MG63 (cell line): ENCODE measurements around the gene NUP188. TPM values are rescaled to one million over a fixed set of nuclear protein-coding genes. Genes with fewer than 3 reads are reported as not detected.

Experiments
- DNase-seq: peaks from one replicate; pipeline ENCODE4 v3.0.0-alpha.2; 2020
- H3K27me3 ChIP-seq: fragments of 250-450 bp; sonication (Bioruptor Pico); 2 replicates; pipeline ENCODE4 v1.5.1; 2020; ENCODE audit warnings: mild to moderate bottlenecking, moderate library complexity
- H3K36me3 ChIP-seq: fragments of 250-450 bp; sonication (Bioruptor Pico); 2 replicates; pipeline ENCODE4 v1.5.1; 2020; ENCODE audit warnings: mild to moderate bottlenecking, moderate library complexity
- H3K4me3 ChIP-seq: fragments of 250-450 bp; sonication (Bioruptor Pico); 2 replicates; pipeline ENCODE4 v1.5.1; 2020; ENCODE audit warnings: mild to moderate bottlenecking, moderate library complexity
- H3K9me3 ChIP-seq: fragments of 250-450 bp; sonication (Bioruptor Pico); 2 replicates; pipeline ENCODE4 v1.5.1; 2020; ENCODE audit warnings: mild to moderate bottlenecking, moderate library complexity
- total RNA-seq: library from RNA; depleted of rRNA; stranded (reverse); fragments of >200 nt; shearing (Covaris generic); gene quantifications from 2 replicates; pipeline ENCODE4 v1.2.3, GENCODE V29; 2014; ENCODE audit warnings: low replicate concordance

The NUP188 gene
- total RNA-seq, 1 experiment from 2014 or later: 22.4 TPM

DNA sequence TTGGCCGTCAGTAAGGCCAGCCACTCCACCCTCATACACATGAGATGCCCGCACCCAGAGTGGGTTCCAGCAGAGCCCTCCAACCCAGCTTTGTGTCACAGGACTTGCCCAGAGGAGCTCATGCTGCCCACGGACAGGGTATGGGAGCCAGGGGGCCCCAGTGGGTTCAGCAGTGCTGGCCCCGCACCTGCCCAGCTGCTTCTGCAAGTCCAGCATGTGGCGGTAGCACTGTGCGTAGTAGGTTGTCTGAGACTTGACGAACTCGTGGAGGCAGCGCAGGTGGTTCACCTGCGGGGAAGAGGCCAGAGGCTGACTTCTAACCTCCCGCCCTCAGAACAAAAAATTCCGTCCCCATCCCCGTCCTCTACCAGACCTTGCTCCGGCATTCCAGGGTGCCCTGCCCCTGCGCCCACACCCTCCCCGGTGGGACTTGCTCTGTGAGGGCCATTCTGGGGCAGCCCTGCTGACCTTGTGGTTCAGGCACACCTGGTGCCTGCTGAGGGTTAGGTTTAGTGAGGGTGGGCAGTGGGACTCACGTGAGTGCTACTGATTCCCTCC lies 62.2 kb downstream of the NUP188 start:
- Histone ChIP-seq H3K4me3 (no peak overlapping the region), H3K9me3 (no peaks in the 10 kb centered on the region), H3K36me3 (peaks cover 30% of the 10 kb centered on the region), H3K27me3 (no peaks in the 10 kb centered on the region)
- DNase-seq: no peak

DNA sequence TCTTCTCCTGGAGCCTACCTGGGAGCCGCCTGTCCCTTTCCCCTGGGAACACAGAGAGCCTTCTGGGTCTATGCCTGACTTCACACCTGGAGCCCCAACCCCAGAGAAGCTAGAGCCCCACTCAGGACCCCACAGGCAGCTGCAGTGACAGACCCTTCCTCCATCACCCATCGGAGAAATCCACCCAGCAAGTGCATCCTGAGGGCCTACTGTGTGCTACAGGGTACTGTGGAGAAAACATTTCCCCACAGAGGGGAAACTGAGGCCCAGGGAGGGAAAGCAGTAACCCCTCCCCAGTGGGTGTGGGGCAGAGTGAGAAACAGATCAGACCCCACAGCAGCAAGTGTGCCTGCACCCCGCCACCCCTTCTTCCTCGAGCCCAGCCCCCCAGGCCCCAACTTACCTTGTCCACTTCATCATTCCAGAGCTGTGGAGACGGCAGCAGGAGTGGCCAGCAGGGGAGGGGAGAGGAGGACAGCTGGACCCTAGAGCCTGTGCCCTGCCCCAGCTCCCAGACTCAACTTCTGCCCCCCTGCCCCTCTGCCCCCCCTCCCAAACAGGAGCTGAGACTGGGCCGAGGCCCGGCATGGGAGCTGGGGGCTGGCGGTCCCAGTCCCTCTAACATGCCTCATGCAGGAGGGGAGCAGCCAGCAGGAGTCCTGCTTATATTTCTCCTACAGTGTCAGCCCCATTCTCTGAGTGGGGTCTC lies 62.9 kb downstream of the NUP188 start:
- Histone ChIP-seq H3K27me3 (no peaks in the 10 kb centered on the region), H3K4me3 (no peak overlapping the region), H3K36me3 (peaks cover 26% of the 10 kb centered on the region), H3K9me3 (no peaks in the 10 kb centered on the region)
- DNase-seq: no peak

DNA sequence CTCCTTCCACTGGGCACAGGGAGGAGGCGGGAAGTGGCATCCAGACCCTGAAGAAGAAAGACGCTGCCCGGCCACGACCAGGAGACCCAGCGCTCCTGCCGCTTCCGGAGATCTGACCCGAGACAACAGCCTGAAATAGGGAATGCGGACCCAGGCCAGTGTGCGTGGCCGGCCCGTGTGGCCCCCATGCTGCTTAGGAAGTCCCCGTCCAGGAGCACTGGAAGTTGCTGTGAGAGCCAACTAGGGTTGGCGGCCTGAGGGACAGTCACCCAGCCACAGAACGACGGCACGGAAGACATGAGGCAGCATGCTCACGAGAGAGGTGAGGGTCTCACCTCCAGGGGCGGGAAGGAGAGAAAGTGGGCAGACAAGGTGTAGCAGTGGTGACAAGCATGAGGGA lies 63.7 kb downstream of the NUP188 start:
- Histone ChIP-seq H3K9me3 (no peaks in the 10 kb centered on the region), H3K27me3 (no peaks in the 10 kb centered on the region), H3K4me3 (no peak overlapping the region), H3K36me3 (peaks cover 18% of the 10 kb centered on the region)
- DNase-seq: no peak

DNA sequence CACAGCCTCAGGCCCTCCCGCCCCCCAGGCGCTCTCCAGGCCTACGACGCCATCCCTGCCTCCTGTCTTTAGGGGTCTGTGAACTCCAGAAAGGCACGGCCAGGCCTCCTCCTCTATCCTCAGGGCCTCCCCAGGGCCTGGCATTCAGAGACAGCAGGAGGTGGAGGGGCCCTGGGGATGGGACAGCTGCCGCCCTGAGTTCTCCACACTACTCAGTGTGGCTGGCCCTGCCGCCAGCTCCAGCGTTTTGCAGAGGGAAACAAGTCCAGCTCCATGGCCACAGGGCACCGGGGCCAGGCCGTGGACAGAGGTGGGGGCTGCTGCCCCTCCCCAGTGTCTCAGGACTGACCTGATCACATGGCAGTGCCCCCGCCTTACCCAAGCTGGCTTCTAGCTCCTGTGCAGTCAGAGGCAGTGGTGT lies 64.3 kb downstream of the NUP188 start:
- H3K36me3 ChIP-seq: peaks cover 13% of the 10 kb centered on the region
- no peak overlapping the region for H3K4me3 ChIP-seq
- H3K9me3 ChIP-seq: no peaks in the 10 kb centered on the region
- DNase-seq: no peak
- no peaks in the 10 kb centered on the region for H3K27me3 ChIP-seq

DNA sequence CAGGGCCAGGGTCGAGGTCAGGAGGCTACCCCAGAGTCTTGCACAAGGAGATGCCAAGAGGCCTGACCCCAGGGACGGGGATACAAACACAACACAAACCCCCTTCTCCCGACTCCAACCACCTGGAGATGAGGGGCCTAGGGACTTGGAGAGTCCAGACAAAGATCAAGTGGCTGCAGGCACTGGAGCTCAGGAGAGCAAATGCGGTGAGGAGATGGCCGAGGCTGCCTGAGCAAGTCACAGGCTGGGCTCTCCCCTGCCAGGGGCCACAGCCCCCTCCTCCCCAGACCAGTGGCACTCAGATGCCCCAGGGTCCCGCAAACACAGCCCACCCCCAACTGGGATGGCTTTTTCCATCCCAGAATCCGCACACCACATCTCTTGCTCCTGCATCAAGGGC lies 64.8 kb downstream of the NUP188 start:
- DNase-seq: no peak
- H3K4me3 ChIP-seq: no peak overlapping the region
- H3K9me3 ChIP-seq: no peaks in the 10 kb centered on the region
- peaks cover 8% of the 10 kb centered on the region for H3K36me3 ChIP-seq
- no peaks in the 10 kb centered on the region for H3K27me3 ChIP-seq

DNA sequence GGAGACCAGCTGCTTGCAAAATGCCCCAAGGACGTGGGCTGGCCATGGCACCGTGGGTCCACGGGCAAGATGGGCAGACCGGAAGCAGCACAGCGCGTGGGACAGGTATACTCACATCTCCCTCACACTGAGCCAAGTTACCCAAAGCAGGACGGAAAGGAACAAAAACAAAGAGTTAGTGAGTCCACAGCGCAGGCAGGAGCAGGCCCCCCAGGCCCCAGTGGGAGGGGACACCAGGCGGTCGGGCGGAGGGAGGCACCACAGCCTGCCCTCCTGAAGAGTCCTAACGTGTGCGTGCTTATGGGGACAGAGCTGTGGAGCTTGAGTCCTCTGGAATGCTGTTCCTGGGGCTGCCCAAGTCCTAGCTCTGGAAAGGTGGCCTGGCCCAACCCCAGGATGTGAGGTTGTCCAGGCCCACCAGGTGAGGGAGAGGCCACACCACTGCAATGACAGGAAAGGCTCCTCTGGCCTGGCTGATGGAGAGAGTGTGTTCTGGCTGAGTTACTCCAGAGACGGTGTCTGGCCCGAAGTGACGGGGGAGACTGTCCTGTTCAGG lies 65.5 kb downstream of the NUP188 start:
- peaks cover 2% of the 10 kb centered on the region for H3K36me3 ChIP-seq
- no peaks in the 10 kb centered on the region for H3K27me3 ChIP-seq
- DNase-seq: no peak
- no peak overlapping the region for H3K4me3 ChIP-seq
- H3K9me3 ChIP-seq: no peaks in the 10 kb centered on the region

DNA sequence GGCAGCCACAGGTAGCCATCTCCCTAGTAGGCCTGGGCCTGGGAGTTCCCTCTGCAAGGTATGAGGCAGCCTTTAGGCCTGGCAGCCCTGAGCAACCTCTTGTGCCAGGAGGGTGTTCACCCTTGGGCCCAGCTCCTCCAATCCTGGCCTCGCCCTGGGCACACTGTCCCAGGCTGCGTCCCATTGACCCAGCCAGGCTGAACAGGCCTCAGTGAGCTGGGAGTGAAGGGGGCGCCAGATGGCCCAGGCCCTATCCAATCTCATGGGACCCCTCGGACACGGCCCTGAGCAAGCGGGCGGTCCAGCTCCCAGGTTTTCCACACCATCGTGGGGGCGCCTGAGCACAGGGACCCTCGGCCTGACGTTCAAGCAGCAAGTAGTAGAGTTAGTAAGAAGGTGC lies 66.2 kb downstream of the NUP188 start:
- DNase-seq: no peak
- Histone ChIP-seq H3K36me3 (no peaks in the 10 kb centered on the region), H3K27me3 (no peaks in the 10 kb centered on the region), H3K4me3 (no peak overlapping the region), H3K9me3 (no peaks in the 10 kb centered on the region)

DNA sequence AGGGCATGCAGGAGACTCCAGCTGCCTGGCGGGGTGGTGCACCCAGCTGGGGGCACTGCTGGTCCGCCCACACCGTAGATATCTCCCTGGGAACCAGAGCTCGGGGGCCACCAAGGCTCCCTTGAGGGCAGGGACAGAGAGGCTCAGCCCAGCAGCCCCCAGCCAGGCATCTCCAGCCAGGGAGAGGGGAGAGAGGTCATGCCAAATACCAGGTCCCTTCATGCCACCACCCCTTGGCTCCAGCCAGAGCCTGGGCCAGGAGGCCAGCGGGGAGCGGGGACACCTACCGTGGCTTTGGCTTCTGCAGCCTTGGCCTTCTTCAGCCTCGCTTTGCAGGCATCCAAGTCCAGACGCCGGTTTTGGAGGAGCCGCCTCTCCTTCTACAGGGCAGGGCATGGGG lies 66.6 kb downstream of the NUP188 start:
- DNase-seq: no peak
- H3K27me3 ChIP-seq: no peaks in the 10 kb centered on the region
- H3K36me3 ChIP-seq: no peaks in the 10 kb centered on the region
- H3K4me3 ChIP-seq: no peak overlapping the region
- no peaks in the 10 kb centered on the region for H3K9me3 ChIP-seq

DNA sequence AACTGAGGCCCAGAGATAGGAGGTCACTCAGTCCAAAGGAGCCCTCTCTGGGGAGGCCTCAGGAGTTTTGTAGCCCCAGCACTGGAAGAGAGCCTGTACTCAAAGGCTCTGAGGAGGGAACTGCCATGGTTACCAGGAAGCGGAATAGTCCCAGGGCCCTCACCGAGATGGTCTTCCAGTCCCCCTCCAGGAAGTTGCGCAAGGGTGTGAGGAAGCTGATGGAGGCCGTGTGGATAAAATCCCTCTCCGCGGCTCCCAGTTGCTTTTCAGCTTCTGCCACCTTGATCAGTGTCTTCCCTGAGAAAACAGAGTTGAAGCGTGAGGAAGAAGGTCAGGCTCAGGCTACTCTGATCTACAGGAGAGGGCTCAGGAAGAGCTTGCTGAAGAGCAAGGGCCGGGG lies 67.1 kb downstream of the NUP188 start:
- no peaks in the 10 kb centered on the region for H3K9me3 ChIP-seq
- no peaks in the 10 kb centered on the region for H3K36me3 ChIP-seq
- H3K27me3 ChIP-seq: no peaks in the 10 kb centered on the region
- DNase-seq: no peak
- H3K4me3 ChIP-seq: no peak overlapping the region

DNA sequence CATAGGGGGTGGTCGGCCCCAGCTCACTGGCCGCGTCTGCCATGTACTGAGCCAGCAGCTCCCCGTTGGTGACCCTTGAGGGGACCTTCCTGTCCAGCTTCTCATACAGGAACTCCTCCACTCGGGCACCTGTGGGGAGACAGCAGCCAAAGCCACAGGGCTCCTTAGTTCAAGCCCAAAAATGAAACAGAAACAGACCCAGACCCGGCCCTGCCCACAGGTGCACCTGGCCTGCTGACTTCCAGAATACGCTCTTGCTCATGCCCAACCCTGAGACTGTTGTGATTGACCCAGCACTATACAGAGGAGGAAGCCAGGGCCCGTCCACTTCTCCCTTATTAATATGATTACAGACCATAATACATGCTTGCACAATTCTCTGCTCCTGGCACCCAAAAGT lies 73.6 kb downstream of the NUP188 start:
- no peaks in the 10 kb centered on the region for H3K36me3 ChIP-seq
- DNase-seq: no peak
- no peaks in the 10 kb centered on the region for H3K9me3 ChIP-seq
- no peak overlapping the region for H3K4me3 ChIP-seq
- H3K27me3 ChIP-seq: no peaks in the 10 kb centered on the region

DNA sequence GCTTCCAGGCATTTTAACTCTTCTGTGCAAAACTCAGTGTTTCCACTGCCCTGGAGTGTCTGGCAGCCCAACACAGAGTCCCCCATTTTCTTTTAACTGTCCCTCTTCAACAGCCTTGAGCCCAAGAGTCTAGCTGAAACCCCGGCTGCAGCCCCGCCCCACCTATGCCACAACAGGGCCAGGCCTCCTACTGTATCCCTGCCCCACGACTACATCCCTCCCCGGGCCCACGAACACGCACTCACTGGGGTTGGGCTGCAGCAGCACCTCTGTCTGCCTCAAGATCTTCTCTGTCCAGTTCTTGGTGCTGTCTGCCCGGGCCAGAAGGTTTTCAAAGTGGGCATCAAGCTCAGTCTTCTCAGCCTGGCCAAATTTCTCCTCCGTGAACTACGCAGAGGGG lies 74.5 kb downstream of the NUP188 start:
- no peaks in the 10 kb centered on the region for H3K36me3 ChIP-seq
- H3K27me3 ChIP-seq: no peaks in the 10 kb centered on the region
- H3K9me3 ChIP-seq: no peaks in the 10 kb centered on the region
- DNase-seq: no peak
- no peak overlapping the region for H3K4me3 ChIP-seq

DNA sequence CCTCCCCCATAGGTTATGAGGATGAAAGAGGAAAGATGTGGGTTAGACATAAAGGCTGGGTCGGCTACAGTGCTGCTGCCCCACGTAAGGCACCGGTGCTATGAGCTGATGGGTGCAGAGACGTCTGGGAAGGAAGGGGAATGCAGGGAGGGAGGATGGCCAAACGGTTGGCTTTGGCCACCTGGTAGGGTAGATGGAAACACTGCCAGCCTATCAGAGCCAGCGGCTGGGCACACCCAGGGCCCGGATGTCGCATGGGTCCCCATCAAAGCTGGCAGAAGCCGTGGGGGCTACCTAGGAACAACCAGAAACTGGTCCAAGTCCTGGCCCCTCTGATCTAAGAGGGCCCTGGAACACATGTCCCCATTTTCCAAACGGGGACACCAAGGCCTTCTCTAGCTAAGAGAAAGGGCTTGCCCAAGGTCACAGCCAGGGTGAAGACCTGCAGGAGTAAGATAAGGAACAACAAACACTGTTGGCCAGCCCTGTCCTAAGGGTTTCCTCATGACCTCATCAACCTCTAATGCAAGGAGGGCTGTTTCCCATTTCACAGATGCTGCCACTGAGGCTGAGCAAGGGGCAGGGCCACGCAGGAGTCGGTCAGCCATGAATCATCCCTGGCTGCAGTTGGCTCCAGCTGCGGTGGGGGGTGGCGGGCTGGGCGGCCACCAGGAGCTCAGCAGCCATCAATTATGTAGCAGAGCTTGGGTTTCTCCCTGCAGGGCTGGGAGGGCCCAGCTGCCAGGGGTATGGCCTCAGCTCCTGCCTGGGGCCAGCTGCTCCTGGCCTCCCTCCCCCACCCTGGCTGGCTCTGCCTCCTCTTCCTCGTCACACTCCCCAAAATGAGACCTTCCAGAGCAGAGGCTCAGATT lies 75.8 kb downstream of the NUP188 start:
- DNase-seq: peak; percentile 92
- Histone ChIP-seq H3K27me3 (no peaks in the 10 kb centered on the region), H3K9me3 (no peaks in the 10 kb centered on the region), H3K4me3 (no peak overlapping the region), H3K36me3 (no peaks in the 10 kb centered on the region)

DNA sequence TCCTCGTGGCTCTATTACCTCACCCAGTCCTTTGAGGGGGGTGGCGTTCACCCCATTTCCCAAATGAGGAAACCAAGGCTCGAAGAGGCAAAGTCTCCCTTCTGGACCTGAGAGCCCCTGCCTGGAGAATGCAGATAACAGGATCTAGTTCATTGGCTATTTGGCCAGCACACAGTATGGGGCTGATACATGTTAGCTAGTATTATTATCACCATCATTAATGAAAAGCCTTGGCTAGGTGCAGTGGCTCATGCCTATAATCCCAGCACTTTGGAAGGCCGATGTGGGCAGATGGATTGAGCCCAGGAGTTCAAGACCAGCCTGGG lies 76.4 kb downstream of the NUP188 start:
- Histone ChIP-seq H3K9me3 (no peaks in the 10 kb centered on the region), H3K27me3 (no peaks in the 10 kb centered on the region), H3K36me3 (no peaks in the 10 kb centered on the region), H3K4me3 (no peak overlapping the region)
- no peak for DNase-seq

DNA sequence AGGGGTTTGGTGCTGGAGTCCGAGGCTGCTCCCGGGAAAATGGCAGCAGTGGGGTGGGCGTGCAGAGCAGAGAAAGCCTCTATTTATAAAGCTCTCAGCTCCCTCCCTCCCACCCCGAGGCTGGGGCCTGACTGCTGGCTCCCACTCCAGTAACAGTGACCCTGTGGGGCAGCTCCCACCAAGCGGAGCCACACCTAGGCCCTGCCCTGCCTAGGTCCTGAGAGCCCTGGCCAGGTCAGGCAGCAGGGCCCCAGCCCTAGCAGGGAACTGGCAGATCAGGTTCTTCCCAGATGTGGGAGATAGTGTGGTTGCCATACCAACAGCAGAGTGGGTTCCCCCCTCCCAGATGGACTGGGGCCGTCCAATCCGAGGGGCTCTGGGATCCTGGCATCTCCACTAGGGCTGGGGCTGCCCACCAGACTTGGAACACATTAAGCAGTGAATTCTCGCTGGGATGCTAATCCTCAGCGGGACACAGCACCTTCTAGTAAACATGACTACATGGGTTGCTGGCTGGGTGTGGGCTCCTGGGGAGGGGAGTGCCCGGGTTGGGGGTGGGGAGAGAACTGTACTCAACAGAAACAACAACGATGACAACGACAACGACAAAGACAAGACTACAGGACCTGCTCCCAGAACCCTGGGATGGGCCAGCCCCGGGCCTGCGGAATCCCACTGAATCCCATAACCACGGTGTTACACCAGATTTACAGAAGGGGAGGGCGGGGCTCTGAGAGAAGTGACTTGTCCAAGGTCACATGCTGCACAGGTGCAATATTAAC lies 79.1 kb downstream of the NUP188 start:
- Histone ChIP-seq H3K9me3 (no peaks in the 10 kb centered on the region), H3K27me3 (no peaks in the 10 kb centered on the region), H3K4me3 (peak overlapping the region; percentile 65), H3K36me3 (no peaks in the 10 kb centered on the region)
- no peak for DNase-seq

DNA sequence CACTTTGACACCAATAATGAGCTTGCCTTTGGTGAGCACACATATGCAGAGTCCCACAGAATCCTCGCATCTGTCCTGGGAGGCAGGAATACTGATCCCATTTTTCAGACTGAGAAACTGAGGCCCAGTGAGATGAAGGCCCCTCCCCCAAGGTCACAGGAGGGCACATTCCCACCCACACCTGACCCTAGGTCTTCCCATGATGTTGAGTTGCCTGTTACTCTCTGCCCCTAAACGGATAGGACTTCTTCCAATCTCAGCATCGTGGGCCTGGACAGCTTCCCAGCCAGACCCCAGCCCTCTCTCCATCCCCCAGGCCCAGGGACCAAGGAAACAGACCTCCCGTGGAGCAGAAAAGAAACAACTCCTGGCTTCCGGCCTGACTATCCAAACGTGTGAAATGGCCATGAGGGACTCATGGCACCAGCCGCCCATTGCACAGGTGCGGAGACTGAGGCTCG lies 79.8 kb downstream of the NUP188 start:
- no peaks in the 10 kb centered on the region for H3K9me3 ChIP-seq
- no peaks in the 10 kb centered on the region for H3K27me3 ChIP-seq
- H3K36me3 ChIP-seq: no peaks in the 10 kb centered on the region
- no peak for DNase-seq
- peak overlapping the region; percentile 65 for H3K4me3 ChIP-seq

DNA sequence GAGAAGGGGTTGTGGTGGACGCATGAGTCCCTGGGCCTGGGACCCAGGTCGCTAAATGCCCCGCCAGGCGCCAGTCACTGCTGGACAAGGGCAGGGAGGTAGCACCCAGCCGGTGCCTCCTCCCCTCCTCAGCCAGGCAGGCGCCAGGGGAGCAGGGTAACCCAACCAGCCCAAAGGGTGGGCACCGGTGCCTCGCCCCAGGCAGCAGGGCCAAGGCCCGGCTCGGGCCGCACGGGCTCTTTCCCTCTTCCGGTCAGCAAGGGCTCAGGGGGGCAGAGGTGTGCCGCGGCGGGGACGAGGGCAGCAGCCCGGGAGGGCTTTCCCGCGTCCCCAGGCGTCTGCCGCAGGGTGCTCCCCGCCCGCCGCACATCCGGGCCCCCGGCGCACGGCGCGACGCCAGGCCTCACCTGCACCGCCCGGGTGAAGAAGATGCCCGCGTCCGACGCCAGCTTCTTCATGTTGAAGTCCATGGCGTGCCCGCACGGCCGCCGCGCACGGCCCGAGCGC lies 80.2 kb downstream of the NUP188 start:
- no peaks in the 10 kb centered on the region for H3K36me3 ChIP-seq

More for the DNA sequence above, 80.2 kb downstream of the NUP188 start:
- Histone ChIP-seq H3K9me3 (no peaks in the 10 kb centered on the region), H3K4me3 (peak overlapping the region; percentile 65), H3K27me3 (no peaks in the 10 kb centered on the region)
- DNase-seq: no peak
